AG09309 (cell line): Measurements from ENCODE around the gene ELMO2.

Experiments
- DNase-seq: peaks from one replicate; pipeline ENCODE4 v3.0.0-alpha.2; 2010; ENCODE audit warnings: low read depth
- H3K4me3 ChIP-seq: 2 replicates; pipeline ENCODE4 v1.5.1; 2011; ENCODE audit warnings: mild to moderate bottlenecking, low read depth, low read length, moderate library complexity; ENCODE audit not compliant: control insufficient read depth
- TF ChIP-seq, protein P1 (sequence below): IDR thresholded peaks from 2 replicates; pipeline ENCODE4 v1.5.1; 2011; ENCODE audit warnings: mild to moderate bottlenecking, low read depth, low read length, inconsistent platforms; ENCODE audit not compliant: insufficient read depth, control insufficient read depth; ENCODE audit errors: missing control alignments

Gene ELMO2

DNA sequence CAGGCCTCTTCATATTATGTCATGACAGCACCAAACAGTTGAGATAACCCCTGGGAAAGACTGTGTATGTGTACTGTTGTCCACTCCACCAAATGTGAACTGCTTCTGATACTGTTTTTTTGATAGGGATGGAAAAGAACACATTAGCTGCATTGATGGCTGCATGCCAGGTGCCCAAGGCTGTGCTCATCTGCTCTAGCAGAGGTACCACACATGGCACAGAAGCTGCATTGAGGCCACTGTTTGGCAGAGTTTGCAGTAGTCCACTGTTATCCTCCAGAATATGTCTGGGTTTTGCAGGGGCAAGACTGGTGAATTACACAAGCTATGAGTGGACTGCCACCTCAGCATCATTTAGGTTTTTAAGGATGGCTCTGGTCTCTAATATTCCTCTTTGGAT is 28.2 kb upstream of the ELMO2 start:
- no peak for DNase-seq
- TF ChIP-seq, protein P1, sequence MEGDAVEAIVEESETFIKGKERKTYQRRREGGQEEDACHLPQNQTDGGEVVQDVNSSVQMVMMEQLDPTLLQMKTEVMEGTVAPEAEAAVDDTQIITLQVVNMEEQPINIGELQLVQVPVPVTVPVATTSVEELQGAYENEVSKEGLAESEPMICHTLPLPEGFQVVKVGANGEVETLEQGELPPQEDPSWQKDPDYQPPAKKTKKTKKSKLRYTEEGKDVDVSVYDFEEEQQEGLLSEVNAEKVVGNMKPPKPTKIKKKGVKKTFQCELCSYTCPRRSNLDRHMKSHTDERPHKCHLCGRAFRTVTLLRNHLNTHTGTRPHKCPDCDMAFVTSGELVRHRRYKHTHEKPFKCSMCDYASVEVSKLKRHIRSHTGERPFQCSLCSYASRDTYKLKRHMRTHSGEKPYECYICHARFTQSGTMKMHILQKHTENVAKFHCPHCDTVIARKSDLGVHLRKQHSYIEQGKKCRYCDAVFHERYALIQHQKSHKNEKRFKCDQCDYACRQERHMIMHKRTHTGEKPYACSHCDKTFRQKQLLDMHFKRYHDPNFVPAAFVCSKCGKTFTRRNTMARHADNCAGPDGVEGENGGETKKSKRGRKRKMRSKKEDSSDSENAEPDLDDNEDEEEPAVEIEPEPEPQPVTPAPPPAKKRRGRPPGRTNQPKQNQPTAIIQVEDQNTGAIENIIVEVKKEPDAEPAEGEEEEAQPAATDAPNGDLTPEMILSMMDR, result no peak
- H3K4me3 ChIP-seq, result no peak overlapping the region

DNA sequence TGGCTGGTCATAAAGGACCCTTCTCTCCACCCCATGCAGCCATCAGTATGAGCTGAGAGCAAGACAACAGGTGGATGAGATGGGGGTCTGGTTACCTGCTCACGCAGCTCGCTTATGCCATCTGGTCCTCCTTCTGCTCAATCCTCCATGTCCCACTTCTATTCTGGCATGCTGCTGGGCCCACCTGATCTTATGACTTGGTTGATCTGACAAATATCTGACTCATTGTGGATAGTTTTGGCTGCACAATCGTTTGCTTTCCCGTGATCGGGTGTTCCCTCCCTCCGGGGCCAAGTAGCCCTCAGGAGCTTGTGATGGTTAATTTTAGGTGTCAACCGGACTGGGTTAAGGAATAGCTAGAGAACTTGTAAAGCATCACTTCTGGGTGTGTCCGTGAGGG is 26.6 kb upstream of the ELMO2 start:
- no peak for DNase-seq
- H3K4me3 ChIP-seq, result no peak overlapping the region
- TF ChIP-seq, protein P1, result no peak

DNA sequence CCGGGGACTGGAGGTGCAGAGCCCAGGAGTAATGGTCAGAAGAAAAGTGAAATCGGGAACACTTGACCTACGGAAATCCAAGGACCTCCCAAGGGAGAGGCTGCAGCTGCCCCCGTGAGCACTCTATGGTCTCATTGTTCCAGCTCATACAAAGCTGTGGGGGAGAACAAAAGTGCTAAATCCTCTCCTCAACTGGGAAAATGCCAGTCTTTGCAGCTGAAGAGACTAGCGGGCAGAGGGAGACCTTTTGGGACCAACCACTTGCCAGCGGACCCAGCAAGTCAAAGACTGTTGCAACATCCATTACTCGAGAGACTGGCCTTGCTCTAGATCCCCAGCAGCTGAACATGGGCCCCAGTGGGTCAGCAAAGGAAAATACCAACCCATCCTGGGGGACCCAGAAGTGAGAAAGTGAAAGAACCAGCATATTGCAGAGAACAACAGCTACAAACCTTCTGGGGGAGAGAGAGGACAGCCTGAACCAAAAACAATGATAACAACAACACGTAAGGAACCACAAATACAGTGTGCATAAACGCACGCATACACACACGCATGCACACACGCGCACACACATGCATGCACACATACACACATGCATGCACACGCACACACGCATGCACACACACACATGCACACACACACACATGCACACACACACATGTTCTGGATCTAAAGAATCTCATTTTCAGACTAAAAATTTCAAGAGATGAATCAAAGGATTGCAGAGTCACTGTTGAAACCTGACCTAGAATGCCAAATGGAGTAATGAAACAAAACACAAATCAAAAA is 24.7 kb upstream of the ELMO2 start:
- H3K4me3 ChIP-seq, result no peak overlapping the region
- TF ChIP-seq, protein P1, result no peak
- DNase-seq, result no peak

DNA sequence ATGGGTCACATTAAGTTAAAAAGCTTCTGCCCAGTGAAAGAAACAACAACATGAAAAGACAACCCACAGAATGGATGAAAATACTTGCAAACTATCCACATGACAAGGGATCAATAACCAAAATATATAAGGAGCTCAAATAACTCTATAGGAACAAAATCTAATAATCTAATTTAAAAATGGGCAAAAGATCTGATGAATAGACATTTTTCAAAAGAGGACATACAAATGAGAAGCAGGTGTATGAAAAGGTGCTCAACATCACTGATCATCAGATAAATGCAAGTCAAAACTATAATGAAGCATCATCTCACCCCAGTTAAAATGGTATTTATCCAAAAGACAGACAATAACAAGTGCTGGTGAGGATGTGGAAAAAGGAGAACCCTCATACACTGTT is 21.0 kb upstream of the ELMO2 start:
- no peak overlapping the region for H3K4me3 ChIP-seq
- TF ChIP-seq, protein P1, result no peak

DNA sequence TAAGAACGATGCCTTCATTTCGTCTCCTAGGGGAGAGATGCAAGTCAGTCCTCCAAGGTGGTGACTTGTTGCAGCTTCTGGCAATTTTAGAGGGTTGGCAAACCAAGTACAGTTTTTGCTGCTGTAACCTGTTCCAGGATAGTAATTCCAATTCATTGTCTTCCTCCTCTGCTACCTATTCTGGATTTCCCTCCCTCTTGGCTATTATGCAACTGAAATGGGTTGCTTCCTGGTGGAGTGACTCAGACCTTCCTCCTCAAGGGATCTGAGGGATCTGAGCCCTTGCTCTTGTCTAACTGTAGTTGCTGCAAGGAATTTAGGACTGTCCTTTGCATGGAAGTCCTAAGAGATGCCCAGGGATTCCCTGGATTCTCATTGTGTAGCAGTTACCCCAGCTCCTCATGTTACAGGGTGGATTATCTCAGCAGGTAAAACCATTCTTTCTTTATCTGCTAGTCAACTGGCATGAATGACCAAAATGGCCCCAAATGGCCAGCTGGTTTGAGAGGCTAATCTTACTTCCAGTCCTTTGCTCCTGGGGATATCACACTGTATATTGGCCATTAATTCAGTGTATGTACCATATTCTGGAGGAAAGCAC is 17.6 kb upstream of the ELMO2 start:
- TF ChIP-seq, protein P1, result no peak
- no peak overlapping the region for H3K4me3 ChIP-seq
- no peak for DNase-seq

More for the DNA sequence above, 21.0 kb upstream of the ELMO2 start:
- DNase-seq, result no peak

GRCh38 chr20:46423342-46423741 is 16.9 kb upstream of the ELMO2 start:
- DNase-seq, result no peak
- H3K4me3 ChIP-seq, result no peak overlapping the region
- TF ChIP-seq, protein P1, result no peak

DNA sequence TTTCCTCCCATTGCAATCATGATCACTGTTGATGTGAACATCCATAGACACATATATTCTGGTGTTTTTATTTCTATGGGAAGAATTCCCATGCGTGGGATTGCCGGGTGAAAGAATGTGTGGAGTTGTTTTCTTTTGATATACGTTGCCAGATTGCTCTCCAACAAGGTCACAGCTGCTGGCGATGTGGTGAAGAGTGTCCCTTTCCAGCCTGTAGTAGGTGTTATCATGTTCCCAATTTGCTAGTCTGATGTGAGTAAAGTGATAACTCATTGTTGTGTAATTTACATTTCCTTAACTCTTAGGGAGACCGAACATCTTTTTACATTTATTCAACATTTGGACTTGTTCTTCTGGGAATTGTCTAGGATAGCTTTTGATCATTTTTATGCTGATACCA is 14.5 kb upstream of the ELMO2 start:
- DNase-seq, result no peak
- H3K4me3 ChIP-seq, result no peak overlapping the region
- TF ChIP-seq, protein P1, result no peak
